GM23248 (cell line): ENCODE data around the gene ADRB1. TPM values are rescaled to one million over a fixed set of nuclear protein-coding genes. Genes with fewer than 3 reads are reported as not detected.

Source experiments
- DNase-seq: peaks from one replicate; pipeline ENCODE4 v3.0.0-alpha.2; 2015
- H2AFZ ChIP-seq: fragments of 200-600 bp; sonication (generic); 2 replicates; pipeline ENCODE4 v1.6.1; 2016; ENCODE audit warnings: antibody characterized with exemption
- H3F3A ChIP-seq: fragments of 200-600 bp; sonication (generic); 2 replicates; pipeline ENCODE4 v1.6.1; 2016; ENCODE audit warnings: mild to moderate bottlenecking, antibody characterized with exemption, mixed run types; ENCODE audit not compliant: insufficient read depth
- H3K27ac ChIP-seq: fragments of 200-600 bp; sonication (generic); 2 replicates; pipeline ENCODE4 v1.5.1; 2016; ENCODE audit warnings: mild to moderate bottlenecking
- H3K27me3 ChIP-seq: fragments of 200-600 bp; sonication (generic); replicated peaks from 2 replicates; pipeline ENCODE4 v1.6.1; 2016; ENCODE audit warnings: mild to moderate bottlenecking; ENCODE audit not compliant: insufficient read depth
- H3K36me3 ChIP-seq: fragments of 200-600 bp; sonication (generic); 2 replicates; pipeline ENCODE4 v1.6.1; 2016; ENCODE audit warnings: low read depth, mild to moderate bottlenecking
- H3K4me1 ChIP-seq: fragments of 200-600 bp; sonication (generic); 2 replicates; pipeline ENCODE4 v1.6.1; 2016; ENCODE audit warnings: mild to moderate bottlenecking; ENCODE audit not compliant: insufficient read depth
- H3K4me2 ChIP-seq: fragments of 200-600 bp; sonication (generic); one replicate; pipeline ENCODE4 v1.6.1; 2016; ENCODE audit warnings: mild to moderate bottlenecking; ENCODE audit not compliant: unreplicated experiment
- H3K4me3 ChIP-seq: fragments of 200-600 bp; sonication (generic); 2 replicates; pipeline ENCODE4 v1.5.1; 2016; ENCODE audit warnings: mild to moderate bottlenecking
- H3K79me2 ChIP-seq: fragments of 200-600 bp; sonication (generic); 2 replicates; pipeline ENCODE4 v1.6.1; 2016; ENCODE audit warnings: mild to moderate bottlenecking; ENCODE audit not compliant: insufficient read depth
- H3K9ac ChIP-seq: fragments of 200-600 bp; sonication (generic); 2 replicates; pipeline ENCODE4 v1.6.1; 2016; ENCODE audit warnings: mild to moderate bottlenecking
- H3K9me2 ChIP-seq: fragments of 200-600 bp; sonication (generic); 2 replicates; pipeline ENCODE4 v1.6.1; 2016; ENCODE audit warnings: mixed run types, mild to moderate bottlenecking, moderate library complexity; ENCODE audit not compliant: insufficient read depth
- H3K9me3 ChIP-seq: fragments of 200-600 bp; sonication (generic); one replicate; pipeline ENCODE4 v1.6.1; 2017; ENCODE audit warnings: low read depth
- H4K20me1 ChIP-seq: fragments of 200-600 bp; sonication (generic); 2 replicates; pipeline ENCODE4 v1.6.0; 2016; ENCODE audit not compliant: insufficient read depth
- EZH2 ChIP-seq: fragments of 200-600 bp; sonication (generic); IDR thresholded peaks from 2 replicates; pipeline ENCODE4 v1.6.1; 2018; ENCODE audit warnings: antibody characterized with exemption, mild to moderate bottlenecking; ENCODE audit not compliant: insufficient read depth, poor library complexity, severe bottlenecking
- EZH2phosphoT487 ChIP-seq: fragments of 200-600 bp; sonication (generic); IDR thresholded peaks from 2 replicates; pipeline ENCODE4 v1.6.1; 2018; ENCODE audit warnings: antibody characterized with exemption, moderate library complexity, mild to moderate bottlenecking, low read depth; ENCODE audit not compliant: insufficient read depth
- WGBS, 2 experiments: methylation state at CpG; one replicate each; pipeline ENCODE4 v1.1.6; 2015 to 2017; ENCODE audit warnings: low lambda C conversion rate in 2 of 2, low coverage in 1 of 2; ENCODE audit errors: missing lambda C conversion rate in 2 of 2; 5-methylcytosine and 5-hydroxymethylcytosine counted together
- in situ Hi-C: fragments of 300-500 bp; cut with MboI; formaldehyde crosslinking; loops from 2 replicates; pipeline ENCODE4 v1.15.0; 2020
- polyA plus RNA-seq: library from polyadenylated mRNA; unstranded; fragments of >200 nt; fragmentation: Nextera tagmentation; extraction: Ambion mirVana; gene quantifications from 2 replicates; pipeline ENCODE4 v1.2.1, GENCODE V29; 2016
- total RNA-seq: library from RNA; depleted of rRNA; stranded (reverse); fragments of >200 nt; shearing (Covaris generic); gene quantifications from 2 replicates; pipeline ENCODE4 v1.2.3, GENCODE V29; 2014

ADRB1 gene
- total and polyA plus RNA-seq, 2 experiments from 2014 or later: not detected

- DNase-seq: no peak
Measured at GRCh38 chr10:114073395-114074186, 29.9 kb downstream of the ADRB1 start.

GRCh38 chr10:114075093-114075492 lies 31.4 kb downstream of the ADRB1 start:
- WGBS, 2 experiments: 74 to 77% methylated on average over 6 of the region's 6 CpGs
- peaks cover 5% of the 10 kb centered on the region for H3K27me3 ChIP-seq
- H3K79me2 ChIP-seq: no peaks in the 10 kb centered on the region
- no peaks in the 10 kb centered on the region for H3K36me3 ChIP-seq
- in situ Hi-C loops: no loop called here
- no peak overlapping the region for H3K4me3 ChIP-seq
- H3K9ac ChIP-seq: no peak overlapping the region
- H3K9me2 ChIP-seq: no peaks in the 10 kb centered on the region
- no peak for TF ChIP-seq EZH2
- no peak for TF ChIP-seq EZH2phosphoT487
- H3F3A ChIP-seq: no peaks in the 10 kb centered on the region
- no peaks in the 10 kb centered on the region for H4K20me1 ChIP-seq
- H3K4me1 ChIP-seq: no peaks in the 10 kb centered on the region
- DNase-seq: no peak
- no peaks in the 10 kb centered on the region for H3K9me3 ChIP-seq
- no peak overlapping the region for H3K4me2 ChIP-seq
- no peak overlapping the region for H2AFZ ChIP-seq
- no peak overlapping the region for H3K27ac ChIP-seq

More at GRCh38 chr10:114073395-114074186, 29.9 kb downstream of the ADRB1 start:
- H2AFZ ChIP-seq: no peak overlapping the region
- H3K79me2 ChIP-seq: no peaks in the 10 kb centered on the region
- TF ChIP-seq EZH2: no peak
- no peak for TF ChIP-seq EZH2phosphoT487
- WGBS, 2 experiments: 70 to 72% methylated on average over 14 of the region's 14 CpGs
- H3F3A ChIP-seq: no peaks in the 10 kb centered on the region
- H3K4me3 ChIP-seq: no peak overlapping the region
- H3K4me2 ChIP-seq: no peak overlapping the region
- H3K36me3 ChIP-seq: no peaks in the 10 kb centered on the region
- H4K20me1 ChIP-seq: no peaks in the 10 kb centered on the region
- in situ Hi-C loops: no loop called here
- no peak overlapping the region for H3K9ac ChIP-seq
- no peak overlapping the region for H3K27ac ChIP-seq
- no peaks in the 10 kb centered on the region for H3K4me1 ChIP-seq
- H3K9me3 ChIP-seq: no peaks in the 10 kb centered on the region
- H3K27me3 ChIP-seq: peaks cover 5% of the 10 kb centered on the region
- no peaks in the 10 kb centered on the region for H3K9me2 ChIP-seq

DNA sequence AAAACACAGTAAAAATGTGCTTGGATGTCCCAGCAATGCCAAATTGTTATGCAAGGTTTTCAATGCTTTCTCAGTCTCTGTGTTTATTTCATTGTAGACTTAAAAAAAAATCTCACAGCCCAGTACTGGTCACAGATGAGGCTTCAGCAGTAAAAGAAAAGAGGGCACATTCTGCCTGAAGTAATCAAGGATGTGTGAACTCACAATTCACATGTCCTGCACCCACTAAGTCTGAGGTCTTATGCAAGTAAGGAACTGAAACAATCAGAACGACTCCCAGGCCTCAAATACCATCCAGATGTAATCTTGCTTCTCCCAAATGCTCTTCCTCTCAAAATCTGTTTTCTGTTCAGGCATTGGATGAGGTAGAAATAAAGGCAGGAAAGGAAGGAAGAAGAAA lies 33.7 kb downstream of the ADRB1 start:
- Histone ChIP-seq H3K4me1 (no peaks in the 10 kb centered on the region), H3K9me2 (no peaks in the 10 kb centered on the region), H3K27ac (no peak overlapping the region), H3F3A (no peaks in the 10 kb centered on the region), H3K4me2 (no peak overlapping the region), H3K79me2 (no peaks in the 10 kb centered on the region), H3K36me3 (no peaks in the 10 kb centered on the region), H3K9me3 (no peaks in the 10 kb centered on the region), H2AFZ (no peak overlapping the region), H3K4me3 (no peak overlapping the region), H3K27me3 (peaks cover 5% of the 10 kb centered on the region; the same call in 1 of the 2 replicates), H4K20me1 (no peaks in the 10 kb centered on the region), H3K9ac (no peak overlapping the region)
- TF ChIP-seq EZH2phosphoT487 (no peak), EZH2 (no peak)
- no peak for DNase-seq
- 3 to 11% methylated on average over 1 of the region's 1 CpG for WGBS, 2 experiments
- in situ Hi-C loops: no loop called here

DNA sequence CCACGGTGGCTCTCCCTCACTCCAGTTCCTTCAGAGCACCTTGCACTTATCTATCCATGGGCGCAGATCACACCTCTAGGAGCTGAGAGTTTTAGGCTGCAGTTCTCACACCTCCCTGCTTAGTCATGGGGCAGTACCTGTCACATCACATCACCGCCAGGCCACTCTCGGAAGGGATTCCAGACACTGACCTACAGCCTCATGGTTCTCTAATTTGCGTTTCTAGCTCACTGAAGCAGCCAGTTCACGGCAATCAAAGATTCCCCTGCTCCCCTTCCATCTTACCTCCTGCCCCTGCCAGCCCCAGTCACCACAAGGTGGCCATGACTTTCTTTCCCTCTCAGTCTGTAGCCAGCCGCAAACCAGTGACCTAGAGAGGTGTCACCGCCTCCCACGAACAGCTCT lies 34.2 kb downstream of the ADRB1 start:
- no peak overlapping the region for H3K27ac ChIP-seq
- no peaks in the 10 kb centered on the region for H4K20me1 ChIP-seq
- H3K4me2 ChIP-seq: no peak overlapping the region
- no peaks in the 10 kb centered on the region for H3F3A ChIP-seq
- H3K4me3 ChIP-seq: no peak overlapping the region
- H3K79me2 ChIP-seq: no peaks in the 10 kb centered on the region
- in situ Hi-C loops: no loop called here
- no peak overlapping the region for H2AFZ ChIP-seq
- 70 to 72% methylated on average over 9 of the region's 9 CpGs for WGBS, 2 experiments
- H3K9ac ChIP-seq: no peak overlapping the region
- peaks cover 5% of the 10 kb centered on the region; the same call in 1 of the 2 replicates for H3K27me3 ChIP-seq
- H3K9me3 ChIP-seq: no peaks in the 10 kb centered on the region
- no peak for DNase-seq
- H3K9me2 ChIP-seq: no peaks in the 10 kb centered on the region
- no peaks in the 10 kb centered on the region for H3K4me1 ChIP-seq
- TF ChIP-seq EZH2 (no peak), EZH2phosphoT487 (no peak)
- no peaks in the 10 kb centered on the region for H3K36me3 ChIP-seq
